Embryonic facial prominence (tissue), 1 donor: ENCODE results near the gene SUGCT.

ENCODE experiments used
- DNase-seq: peaks from one replicate; pipeline ENCODE4 v3.0.0-alpha.2; 2016; ENCODE audit errors: extremely low spot score

SUGCT gene

GRCh38 chr7:40715053-40715430, 580.2 kb downstream of the SUGCT start:
- no peak for DNase-seq

GRCh38 chr7:40716052-40716451, 581.2 kb downstream of the SUGCT start:
- DNase-seq: no peak

- no peak for DNase-seq
These were observed 582.4 kb downstream of the SUGCT start for GRCh38 chr7:40717242-40717641.

- DNase-seq: no peak
These were observed 585.6 kb downstream of the SUGCT start for GRCh38 chr7:40720416-40720815.

- DNase-seq: no peak
These were observed 586.6 kb downstream of the SUGCT start for GRCh38 chr7:40721342-40721949.

- DNase-seq: no peak
These were observed 587.4 kb downstream of the SUGCT start for GRCh38 chr7:40722242-40722641.

- no peak for DNase-seq
These were observed 589.0 kb downstream of the SUGCT start for GRCh38 chr7:40723829-40724228.

GRCh38 chr7:40726559-40726958, 591.8 kb downstream of the SUGCT start:
- DNase-seq: no peak

- no peak for DNase-seq
These were observed 598.3 kb downstream of the SUGCT start for GRCh38 chr7:40733114-40733513.

- no peak for DNase-seq
These were observed 598.8 kb downstream of the SUGCT start for GRCh38 chr7:40733578-40733977.

- DNase-seq: no peak
These were observed 604.5 kb downstream of the SUGCT start for GRCh38 chr7:40739257-40739656.

GRCh38 chr7:40742270-40742669, 607.5 kb downstream of the SUGCT start:
- DNase-seq: no peak

- DNase-seq: no peak
These were observed 612.2 kb downstream of the SUGCT start for GRCh38 chr7:40746841-40747556.

GRCh38 chr7:40747856-40748255, 613.1 kb downstream of the SUGCT start:
- no peak for DNase-seq

GRCh38 chr7:40749877-40750276, 615.1 kb downstream of the SUGCT start:
- no peak for DNase-seq

GRCh38 chr7:40753455-40753854, 618.6 kb downstream of the SUGCT start:
- DNase-seq: no peak

- no peak for DNase-seq
These were observed 620.6 kb downstream of the SUGCT start for GRCh38 chr7:40755438-40755837.

- no peak for DNase-seq
These were observed 622.3 kb downstream of the SUGCT start for GRCh38 chr7:40757109-40757508.

- DNase-seq: no peak
These were observed 623.8 kb downstream of the SUGCT start for GRCh38 chr7:40758590-40758989.

- DNase-seq: no peak
These were observed 625.6 kb downstream of the SUGCT start for GRCh38 chr7:40760293-40760964.

GRCh38 chr7:40760987-40761386, 626.2 kb downstream of the SUGCT start:
- DNase-seq: no peak

GRCh38 chr7:40761762-40762560, 627.2 kb downstream of the SUGCT start:
- no peak for DNase-seq
